Spleen (tissue), 11 donors: ENCODE data around the gene HRH3. TPM values are rescaled to one million over a fixed set of nuclear protein-coding genes. Genes with fewer than 3 reads are reported as not detected.

Experiments used
- DNase-seq: peaks from one replicate; pipeline ENCODE4 v3.0.0-alpha.2; 2020
- H3K27ac ChIP-seq, 8 donors: fragments of 200-600 bp; sonication (generic) in 7 of 8; 1 replicate in 4 of 8; 2 replicates in 4 of 8; pipeline versions ENCODE4 v1.5.0 to v1.8.0; 2016 to 2021; ENCODE audit warnings: inconsistent platforms in 4 of 8, mild to moderate bottlenecking in 4 of 8, moderate library complexity in 1 of 8
- H3K27me3 ChIP-seq, 7 donors: fragments of 200-600 bp; sonication (generic) in 6 of 7; replicated peaks in 1 of 7; 1 replicate in 4 of 7; 2 replicates in 3 of 7; pipeline versions ENCODE4 v1.5.0 to v1.8.0; 2016 to 2021; ENCODE audit warnings: inconsistent platforms in 3 of 7, mild to moderate bottlenecking in 1 of 7
- H3K36me3 ChIP-seq, 6 donors: fragments of 200-600 bp; sonication (generic) in 5 of 6; 1 replicate in 4 of 6; 2 replicates in 2 of 6; pipeline versions ENCODE4 v1.5.0 to v1.8.0; 2016 to 2021; ENCODE audit warnings: inconsistent platforms in 2 of 6
- H3K4me1 ChIP-seq, 6 donors: fragments of 200-600 bp; sonication (generic) in 5 of 6; 1 replicate in 3 of 6; 2 replicates in 3 of 6; pipeline versions ENCODE4 v1.5.0 to v1.8.0; 2016 to 2021; ENCODE audit warnings: inconsistent platforms in 3 of 6
- H3K4me3 ChIP-seq, 8 donors: fragments of 200-600 bp; sonication (generic) in 7 of 8; 1 replicate in 4 of 8; 2 replicates in 4 of 8; pipeline versions ENCODE4 v1.5.0 to v1.8.0; 2016 to 2021; ENCODE audit warnings: inconsistent platforms in 4 of 8, mild to moderate bottlenecking in 4 of 8, moderate library complexity in 2 of 8
- H3K9me3 ChIP-seq, 8 donors: fragments of 200-600 bp; sonication (generic) in 7 of 8; 1 replicate in 4 of 8; 2 replicates in 4 of 8; pipeline versions ENCODE4 v1.5.0 to v1.8.0; 2016 to 2021; ENCODE audit warnings: inconsistent platforms in 4 of 8
- CTCF ChIP-seq, 11 experiments: fragments of 200-600 bp in 7 of 11; fragments of 450-650 bp in 4 of 11; sonication (generic) in 4 of 11; IDR thresholded peaks in 8 of 11; conservative IDR thresholded peaks in 3 of 11; 1 replicate in 7 of 11; 2 replicates in 4 of 11; pipeline versions ENCODE4 v1.4.0 to v1.8.0; 2016 to 2021; ENCODE audit warnings: antibody characterized with exemption in 11 of 11, inconsistent platforms in 4 of 11, mild to moderate bottlenecking in 1 of 11
- POLR2A ChIP-seq, 3 donors: fragments of 450-650 bp; IDR thresholded peaks; one replicate each; pipeline ENCODE4 v1.5.1; 2017; ENCODE audit warnings: antibody characterized with exemption in 3 of 3, mild to moderate bottlenecking in 1 of 3
- POLR2AphosphoS5 ChIP-seq, 3 donors: sonication (generic); formaldehyde crosslinking; IDR thresholded peaks; one replicate each; pipeline ENCODE4 v1.5.1; 2017; ENCODE audit warnings: antibody characterized with exemption in 3 of 3
- WGBS, 5 donors: extraction: QIAGEN DNeasy Blood & Tissue Kit in 3 of 5; methylation state at CpG; one replicate each; pipeline versions ENCODE4 v1.1.5 to v1.1.7; 2013 to 2018; 5-methylcytosine and 5-hydroxymethylcytosine counted together
- intact Hi-C: fragments of 100-400 bp; cut with DNase I; formaldehyde crosslinking; loops from one replicate; pipeline ENCODE4 v1.15.0; 2023; ENCODE audit warnings: low total_unique reads
- polyA plus RNA-seq, 3 donors: library from polyadenylated mRNA; stranded (reverse); fragments of 200-250 nt; gene quantifications; one replicate each; pipeline ENCODE4 v1.2.1, GENCODE V29; 2013
- total RNA-seq, 7 donors: library from RNA; depleted of rRNA in 3 of 7; stranded (reverse); fragments of >200 nt in 3 of 7; fragmentation: NEBNext Ultra II Directional in 4 of 7; extraction: Animal tissue kit (Norgen Biotek cat#: 25700) in 4 of 7; gene quantifications; one replicate each; pipeline versions ENCODE4 v1.1.0 to v1.2.1, GENCODE V29; 2016 to 2021
- donor health status: healthy with polysubstance abuse.
- donor health status: DM: no; HTN: no; CAD: no; lungs with moderate emphysema.
- donor health status: DM: no; HTN: no; CAD: no.
- donor health status: Bipolar disorder and iron deficiency.
- donor health status: healthy.
- donor health status: DM: no; HTN: no; CAD: no.
- donor health status: DM: yes; HTN: yes; CAD: no.

Gene HRH3
- total and polyA plus RNA-seq, 10 donors: not detected

DNA sequence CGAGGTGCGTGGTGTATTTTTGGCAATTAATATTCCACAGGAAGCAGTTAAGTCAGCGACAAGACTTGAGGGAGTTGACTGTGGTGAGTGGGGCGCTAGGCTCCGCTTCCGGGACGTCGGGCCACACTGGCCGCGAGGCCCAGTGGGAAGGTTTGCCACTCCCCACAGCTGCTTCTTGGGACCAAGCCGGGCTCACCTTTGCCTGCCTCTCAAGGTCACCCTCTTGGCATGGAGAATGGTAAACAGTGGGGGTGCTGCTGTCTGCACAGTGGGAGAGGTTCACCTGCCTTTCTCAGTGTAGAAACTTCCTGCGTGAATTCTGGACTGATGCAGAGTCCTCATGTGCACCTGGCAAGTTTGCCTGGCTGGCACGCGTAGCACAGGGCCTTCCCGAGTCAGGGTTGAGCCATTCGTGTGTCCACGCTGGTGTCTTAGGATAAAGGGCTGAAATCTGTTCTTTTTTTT, 24.6 kb upstream of the HRH3 start:
- Histone ChIP-seq H3K36me3 (peaks cover 0 to 59% (median 2%) of the 10 kb centered on the region in 6 donors), H3K4me1 (peaks cover 23 to 100% (median 81%) of the 10 kb centered on the region in 6 donors), H3K27ac (peak overlapping the region in 3 of 8 donors; percentile 46 to 95 (median 46)), H3K27me3 (no peaks in the 10 kb centered on the region), H3K4me3 (no peak overlapping the region), H3K9me3 (no peaks in the 10 kb centered on the region)
- 51 to 71% (median 61%) methylated on average over 17 of the region's 17 CpGs for WGBS, 5 donors
- intact Hi-C loops: loop anchor here (10.0 kb wide), 1 partner anchor 60 kb away; the partner anchor contains the start of gene MTG2
- no peak for DNase-seq
- TF ChIP-seq POLR2A (IDR thresholded peaks at IDR 0.05): no peak
- TF ChIP-seq CTCF (IDR thresholded peaks at IDR 0.05 in 8 of 11, conservative IDR thresholded peaks at IDR 0.05 in 3 of 11): no peak
- TF ChIP-seq POLR2AphosphoS5 (IDR thresholded peaks at IDR 0.05): no peak

GRCh38 chr20:62243906-62244515, 23.9 kb upstream of the HRH3 start:
- intact Hi-C loops: loop anchor here (10.0 kb wide), 1 partner anchor 59 kb away; the partner anchor contains the start of gene MTG2
- DNase-seq: no peak
- Histone ChIP-seq H3K9me3 (no peaks in the 10 kb centered on the region), H3K36me3 (peaks cover 0 to 59% (median 2%) of the 10 kb centered on the region in 6 donors), H3K4me3 (no peak overlapping the region), H3K4me1 (peaks cover 28 to 100% (median 81%) of the 10 kb centered on the region in 6 donors), H3K27ac (peak overlapping the region in 4 of 8 donors; percentile 4 to 95 (median 46)), H3K27me3 (no peaks in the 10 kb centered on the region)
- 73 to 91% (median 82%) methylated on average over 19 to 21 of the region's 21 CpGs for WGBS, 5 donors
- TF ChIP-seq POLR2A (IDR thresholded peaks at IDR 0.05): no peak
- TF ChIP-seq POLR2AphosphoS5 (IDR thresholded peaks at IDR 0.05): peak in 1 of 3 donors; percentile 17

DNA sequence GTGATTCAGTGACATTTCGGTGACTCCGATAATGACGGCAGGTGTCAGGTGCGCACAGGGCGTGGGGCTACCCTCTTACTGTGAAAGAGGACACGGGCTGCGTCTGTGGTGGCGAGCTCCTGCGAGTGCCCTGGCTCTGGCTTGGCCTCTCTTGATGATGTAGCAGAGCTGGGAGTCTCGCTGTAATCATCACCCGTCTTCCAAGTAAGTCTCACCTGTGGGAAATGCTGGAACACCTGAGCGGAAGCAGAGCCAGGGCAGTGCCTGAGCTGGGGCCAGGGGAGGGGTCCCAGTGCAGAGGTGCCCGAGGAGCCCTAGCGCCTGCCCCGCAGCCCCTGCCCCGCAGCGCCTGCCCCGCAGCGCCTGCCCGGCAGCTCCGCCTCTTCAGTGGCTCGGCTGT, 23.0 kb upstream of the HRH3 start:
- peak overlapping the region in 3 of 8 donors; percentile 93 to 95 (median 95) for H3K27ac ChIP-seq
- no peak for TF ChIP-seq POLR2AphosphoS5 (IDR thresholded peaks at IDR 0.05)
- TF ChIP-seq POLR2A (IDR thresholded peaks at IDR 0.05): no peak
- TF ChIP-seq CTCF (IDR thresholded peaks at IDR 0.05 in 8 of 11, conservative IDR thresholded peaks at IDR 0.05 in 3 of 11): no peak
- no peaks in the 10 kb centered on the region for H3K9me3 ChIP-seq
- DNase-seq: no peak
- intact Hi-C loops: loop anchor here (10.0 kb wide), 1 partner anchor 58 kb away; the partner anchor contains the start of gene MTG2
- H3K4me3 ChIP-seq: peak overlapping the region in 1 of 8 donors; percentile 92
- 82 to 99% (median 89%) methylated on average over 12 to 22 of the region's 22 CpGs for WGBS, 5 donors
- peaks cover 28 to 93% (median 74%) of the 10 kb centered on the region in 6 donors for H3K4me1 ChIP-seq
- no peaks in the 10 kb centered on the region for H3K27me3 ChIP-seq
- H3K36me3 ChIP-seq: peaks cover 0 to 59% (median 2%) of the 10 kb centered on the region in 6 donors

GRCh38 chr20:62242176-62242575, 22.1 kb upstream of the HRH3 start:
- intact Hi-C loops: loop anchor here (10.0 kb wide), 1 partner anchor 57 kb away; the partner anchor contains the start of gene MTG2
- H3K27ac ChIP-seq: peak overlapping the region in 7 of 8 donors; percentile 36 to 95 (median 91)

More at GRCh38 chr20:62242176-62242575, 22.1 kb upstream of the HRH3 start:
- TF ChIP-seq POLR2AphosphoS5 (IDR thresholded peaks at IDR 0.05) (peak in 1 of 3 donors; percentile 63), CTCF (IDR thresholded peaks at IDR 0.05 in 8 of 11, conservative IDR thresholded peaks at IDR 0.05 in 3 of 11) (no peak)
- H3K4me1 ChIP-seq: peaks cover 33 to 94% (median 80%) of the 10 kb centered on the region in 6 donors
- 75 to 81% (median 80%) methylated on average over 6 of the region's 6 CpGs for WGBS, 5 donors
- H3K36me3 ChIP-seq: peaks cover 0 to 59% (median 2%) of the 10 kb centered on the region in 6 donors
- no peak for DNase-seq
- H3K4me3 ChIP-seq: peak overlapping the region in 1 of 8 donors; percentile 92
- no peaks in the 10 kb centered on the region for H3K9me3 ChIP-seq
- no peaks in the 10 kb centered on the region for H3K27me3 ChIP-seq
